Kidney (tissue), 14 donors: ENCODE data around the gene CPZ. TPM values are rescaled to one million over a fixed set of nuclear protein-coding genes. Genes with fewer than 3 reads are reported as not detected.

Source experiments
- DNase-seq, 5 donors: peaks; one replicate each; pipeline ENCODE4 v3.0.0-alpha.2; 2013 to 2020
- FAIRE-seq: peaks from 2 replicates; lab custom pipeline; 2012; peaks lifted over from hg19 to GRCh38; lab: Jason Lieb, UNC
- H3K27ac ChIP-seq, 2 donors: one replicate each; pipeline ENCODE4 v1.7.0; 2013; ENCODE audit warnings: low read depth in 2 of 2, low read length in 2 of 2, inconsistent platforms in 1 of 2
- H3K27me3 ChIP-seq: one replicate; pipeline ENCODE4 v1.7.1; 2013; ENCODE audit warnings: low read length, inconsistent platforms; ENCODE audit not compliant: control insufficient read depth, insufficient read depth
- H3K36me3 ChIP-seq, 3 donors: one replicate each; pipeline versions ENCODE4 v1.7.0 to v1.7.1; 2013; ENCODE audit warnings: low read length in 3 of 3, control low read depth in 1 of 3, inconsistent platforms in 1 of 3; ENCODE audit not compliant: insufficient read depth in 3 of 3, control insufficient read depth in 2 of 3
- H3K4me1 ChIP-seq, 3 donors: one replicate each; pipeline versions ENCODE4 v1.7.0 to v1.7.1; 2013; ENCODE audit warnings: low read length in 3 of 3, inconsistent platforms in 1 of 3, low read depth in 1 of 3; ENCODE audit not compliant: control insufficient read depth in 2 of 3, insufficient read depth in 2 of 3
- H3K4me3 ChIP-seq, 3 donors: one replicate each; pipeline versions ENCODE4 v1.7.0 to v1.8.1; 2013; ENCODE audit warnings: low read length in 3 of 3, control low read depth in 1 of 3, inconsistent platforms in 1 of 3
- H3K9ac ChIP-seq, 3 donors: one replicate each; pipeline versions ENCODE4 v1.7.0 to v1.7.1; 2013; ENCODE audit warnings: low read length in 3 of 3, control low read depth in 1 of 3, inconsistent platforms in 1 of 3
- H3K9me3 ChIP-seq, 3 donors: one replicate each; pipeline versions ENCODE4 v1.7.0 to v1.7.1; 2013; ENCODE audit warnings: low read length in 3 of 3, control low read depth in 1 of 3, inconsistent platforms in 1 of 3; ENCODE audit not compliant: control insufficient read depth in 2 of 3, insufficient read depth in 1 of 3
- intact Hi-C: fragments of 100-400 bp; cut with DNase I; formaldehyde crosslinking; loops from one replicate; pipeline ENCODE4 v1.11.1; 2022
- polyA plus RNA-seq: library from polyadenylated mRNA; stranded (reverse); fragments of 350-450 nt; fragmentation: Illumina TruSeq; extraction: RNeasy Lipid Tissue Mini Kit (QIAGEN cat#74804); gene quantifications from one replicate; pipeline ENCODE4 v1.2.3, GENCODE V29; 2014; ENCODE audit warnings: low read depth, low replicate concordance; ENCODE audit not compliant: insufficient read depth
- total RNA-seq: library from RNA; stranded (reverse); fragmentation: NEBNext Ultra II Directional; extraction: Animal tissue kit (Norgen Biotek cat#: 25700); gene quantifications from one replicate; pipeline ENCODE4 v1.2.1, GENCODE V29; 2021
- TF ChIP-seq, protein P1 (sequence below): IDR thresholded peaks from 3 replicates; pipeline ENCODE4 v1.5.1; 2012; ENCODE audit warnings: mild to moderate bottlenecking, moderate library complexity, borderline replicate concordance; ENCODE audit not compliant: insufficient read depth; ENCODE audit errors: extremely low read depth
- donor health status: control.
- donor health status: control.
- donor health status: control.
- donor health status: control.
- donor health status: control.
- donor health status: DM: yes; HTN: yes; CAD: no.
- donor health status: Normal renal cell carcinoma (clear cell type).

CPZ gene
- total and polyA plus RNA-seq, 2 donors from 2014 or later: 1.2 to 2.6 TPM

DNA sequence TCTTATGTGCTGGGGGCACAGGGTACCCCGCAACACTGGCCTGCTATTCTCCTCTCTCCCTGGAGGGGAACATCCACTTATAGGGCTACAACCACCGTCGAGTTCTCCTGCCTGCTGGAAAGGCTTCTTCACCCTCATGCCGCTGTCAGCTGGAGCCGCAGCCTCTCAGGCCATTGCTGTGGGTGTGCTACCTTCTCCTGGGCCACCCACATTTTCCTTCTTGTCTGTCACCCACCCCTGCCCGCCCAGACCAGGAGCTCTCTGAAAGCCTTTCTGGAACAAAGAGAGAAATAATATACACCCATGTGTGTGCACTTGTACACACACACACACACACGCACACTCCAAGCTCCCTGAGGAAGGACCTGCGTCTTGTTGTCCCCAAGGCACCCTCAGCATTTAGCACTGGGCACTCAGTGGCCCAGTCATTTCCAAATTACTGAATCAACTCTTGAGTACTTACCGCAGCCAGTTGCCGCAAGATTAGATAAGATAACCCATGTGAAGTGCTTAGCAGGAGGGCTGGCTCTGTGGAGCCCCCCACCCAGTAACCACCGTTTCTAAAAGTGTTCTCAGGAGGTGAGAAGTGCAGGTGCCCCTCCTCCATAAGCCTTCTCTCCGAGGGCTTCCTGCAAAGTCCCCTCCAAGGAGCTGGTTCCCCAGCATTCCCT lies 50.2 kb downstream of the CPZ start:
- Histone ChIP-seq H3K27ac (no peak overlapping the region), H3K4me1 (no peaks in the 10 kb centered on the region), H3K4me3 (no peak overlapping the region), H3K27me3 (peaks cover 7% of the 10 kb centered on the region), H3K9ac (no peak overlapping the region), H3K36me3 (no peaks in the 10 kb centered on the region), H3K9me3 (no peaks in the 10 kb centered on the region)
- TF ChIP-seq, protein P1, sequence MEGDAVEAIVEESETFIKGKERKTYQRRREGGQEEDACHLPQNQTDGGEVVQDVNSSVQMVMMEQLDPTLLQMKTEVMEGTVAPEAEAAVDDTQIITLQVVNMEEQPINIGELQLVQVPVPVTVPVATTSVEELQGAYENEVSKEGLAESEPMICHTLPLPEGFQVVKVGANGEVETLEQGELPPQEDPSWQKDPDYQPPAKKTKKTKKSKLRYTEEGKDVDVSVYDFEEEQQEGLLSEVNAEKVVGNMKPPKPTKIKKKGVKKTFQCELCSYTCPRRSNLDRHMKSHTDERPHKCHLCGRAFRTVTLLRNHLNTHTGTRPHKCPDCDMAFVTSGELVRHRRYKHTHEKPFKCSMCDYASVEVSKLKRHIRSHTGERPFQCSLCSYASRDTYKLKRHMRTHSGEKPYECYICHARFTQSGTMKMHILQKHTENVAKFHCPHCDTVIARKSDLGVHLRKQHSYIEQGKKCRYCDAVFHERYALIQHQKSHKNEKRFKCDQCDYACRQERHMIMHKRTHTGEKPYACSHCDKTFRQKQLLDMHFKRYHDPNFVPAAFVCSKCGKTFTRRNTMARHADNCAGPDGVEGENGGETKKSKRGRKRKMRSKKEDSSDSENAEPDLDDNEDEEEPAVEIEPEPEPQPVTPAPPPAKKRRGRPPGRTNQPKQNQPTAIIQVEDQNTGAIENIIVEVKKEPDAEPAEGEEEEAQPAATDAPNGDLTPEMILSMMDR: no peak
- FAIRE-seq: no peak
- intact Hi-C loops: no loop called here
- peak in 1 of 5 donors; percentile 39 for DNase-seq

DNA sequence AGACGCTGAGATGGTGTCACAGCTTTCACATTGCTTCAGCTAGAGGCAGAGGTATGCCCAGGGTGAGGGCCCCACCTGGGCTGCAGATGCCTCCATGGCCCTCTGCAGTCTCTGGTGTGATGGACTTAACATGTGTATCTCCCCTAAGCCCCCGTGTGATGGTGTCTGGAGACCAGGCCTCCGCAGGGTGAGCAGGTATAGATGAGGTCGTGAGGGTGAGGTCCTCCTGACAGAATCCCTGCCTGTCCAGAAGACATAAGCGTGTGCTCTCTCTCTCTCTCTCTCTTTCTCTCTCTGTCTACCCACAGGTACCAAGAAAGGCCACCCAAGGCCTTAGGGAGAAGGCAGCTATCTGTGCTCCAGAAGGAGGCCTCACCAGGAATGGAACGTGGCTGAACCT lies 50.9 kb downstream of the CPZ start:
- TF ChIP-seq, protein P1: no peak
- no peaks in the 10 kb centered on the region for H3K4me1 ChIP-seq
- intact Hi-C loops: no loop called here
- H3K9me3 ChIP-seq: no peaks in the 10 kb centered on the region
- H3K9ac ChIP-seq: no peak overlapping the region
- peaks cover 10% of the 10 kb centered on the region for H3K27me3 ChIP-seq
- DNase-seq: peak in 1 of 5 donors; percentile 29
- H3K4me3 ChIP-seq: no peak overlapping the region
- no peak overlapping the region for H3K27ac ChIP-seq
- no peaks in the 10 kb centered on the region for H3K36me3 ChIP-seq
- FAIRE-seq: no peak

DNA sequence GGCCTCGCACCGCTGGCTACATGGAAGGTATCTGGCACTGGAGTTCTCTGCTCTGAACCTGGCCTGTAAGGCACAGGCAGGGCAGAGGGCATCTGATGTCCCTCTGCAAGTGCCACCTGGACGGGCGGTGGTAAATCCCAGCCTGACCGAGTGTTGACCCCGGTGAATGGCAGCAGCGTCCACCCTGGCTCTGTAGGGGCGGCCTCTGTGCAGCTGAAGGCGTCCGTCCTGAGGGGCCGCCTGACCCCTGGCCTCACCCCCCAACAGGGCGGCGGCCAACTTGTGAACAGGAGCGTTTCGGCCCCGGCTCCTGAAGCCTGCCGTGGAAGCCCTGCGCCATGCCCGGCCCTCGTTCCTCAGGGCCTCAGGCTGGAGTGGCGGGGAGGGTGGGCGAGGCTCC lies 51.4 kb downstream of the CPZ start:
- H3K4me1 ChIP-seq: no peaks in the 10 kb centered on the region
- DNase-seq (peak in 2 of 5 donors; percentile 41 to 64), FAIRE-seq (no peak)
- no peaks in the 10 kb centered on the region for H3K9me3 ChIP-seq
- H3K27ac ChIP-seq: no peak overlapping the region
- TF ChIP-seq, protein P1: no peak
- peaks cover 10% of the 10 kb centered on the region for H3K27me3 ChIP-seq
- intact Hi-C loops: no loop called here
- no peak overlapping the region for H3K4me3 ChIP-seq
- no peak overlapping the region for H3K9ac ChIP-seq
- no peaks in the 10 kb centered on the region for H3K36me3 ChIP-seq
